NCI-H446 (cell line): ENCODE data around the gene RAET1G.
A peak's percentile ranks its signal among the peaks of the same experiment; 100 is the strongest.
"Not testable (repeated sequence)": the region's sequence is repeated elsewhere in the genome, so short reads cannot be mapped to it uniquely, and the experiment has no call there.

ENCODE experiments used
- DNase-seq, 2 experiments: peaks; one replicate each; lab custom pipeline; 2025; lab: John Stamatoyannopoulos, UW

RAET1G gene

GRCh38 chr6:149934249-149935156, 11.6 kb upstream of the RAET1G start:
- peak; percentile 19 to 60 for DNase-seq

- DNase-seq = no peak
These were observed 10.5 kb upstream of the RAET1G start for GRCh38 chr6:149933461-149933860.

GRCh38 chr6:149933036-149933435, 10.1 kb upstream of the RAET1G start:
- no peak for DNase-seq

GRCh38 chr6:149931501-149931900, 8.6 kb upstream of the RAET1G start:
- no peak for DNase-seq

- DNase-seq = no peak
These were observed 6.5 kb upstream of the RAET1G start for GRCh38 chr6:149929422-149929821.

- DNase-seq = not testable (repeated sequence)
These were observed 4.1 kb upstream of the RAET1G start for GRCh38 chr6:149927025-149927424.

GRCh38 chr6:149925974-149926777, 3.3 kb upstream of the RAET1G start:
- peak; percentile 64 to 76 for DNase-seq

- DNase-seq = no peak
These were observed 2.5 kb upstream of the RAET1G start for GRCh38 chr6:149925253-149925973.

- DNase-seq = no peak
These were observed 2.0 kb upstream of the RAET1G start for GRCh38 chr6:149924933-149925252.

- DNase-seq = no peak
These were observed 1.4 kb upstream of the RAET1G start for GRCh38 chr6:149924206-149924932.

GRCh38 chr6:149923327-149923986, 536 bp upstream of the RAET1G start:
- no peak for DNase-seq

GRCh38 chr6:149922091-149922490, 830 bp downstream of the RAET1G start:
- not testable (repeated sequence) for DNase-seq

- no peak for DNase-seq
These were observed 1.6 kb downstream of the RAET1G start for GRCh38 chr6:149921361-149921760.

- DNase-seq = no peak
These were observed 3.1 kb downstream of the RAET1G start for GRCh38 chr6:149919834-149920225.

GRCh38 chr6:149919126-149919833, 3.6 kb downstream of the RAET1G start:
- DNase-seq = not testable (repeated sequence)

- DNase-seq = no peak
These were observed 4.6 kb downstream of the RAET1G start for GRCh38 chr6:149918151-149918905.

GRCh38 chr6:149917679-149918078, 5.2 kb downstream of the RAET1G start:
- DNase-seq = no peak

GRCh38 chr6:149915970-149916865, 6.7 kb downstream of the RAET1G start:
- no peak for DNase-seq
